Measurements from ENCODE around the gene RSPH6A.

RSPH6A gene

DNA sequence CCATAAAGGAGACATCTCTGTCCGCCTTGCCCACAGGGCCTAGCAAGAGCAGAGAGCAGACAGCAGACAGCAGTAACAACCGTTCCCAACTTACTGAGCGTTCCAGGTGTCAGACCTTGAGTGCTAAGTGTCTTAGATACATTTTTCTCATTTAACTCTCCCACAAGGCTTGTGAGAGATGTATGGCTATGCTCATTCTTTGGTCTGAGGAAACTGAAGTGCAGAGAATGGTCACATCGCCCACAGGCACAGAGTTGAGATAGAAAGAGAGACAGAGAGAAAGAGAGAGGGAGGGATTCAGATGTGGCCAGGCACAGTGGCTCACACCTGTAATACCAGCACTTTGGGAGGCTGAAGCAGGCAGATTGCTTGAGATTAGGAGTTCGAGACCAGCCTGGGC lies 67.6 kb downstream of the RSPH6A start:
- no peak for DNase-seq (ENCODE audit: low read depth)
- TF ChIP-seq, protein P1, sequence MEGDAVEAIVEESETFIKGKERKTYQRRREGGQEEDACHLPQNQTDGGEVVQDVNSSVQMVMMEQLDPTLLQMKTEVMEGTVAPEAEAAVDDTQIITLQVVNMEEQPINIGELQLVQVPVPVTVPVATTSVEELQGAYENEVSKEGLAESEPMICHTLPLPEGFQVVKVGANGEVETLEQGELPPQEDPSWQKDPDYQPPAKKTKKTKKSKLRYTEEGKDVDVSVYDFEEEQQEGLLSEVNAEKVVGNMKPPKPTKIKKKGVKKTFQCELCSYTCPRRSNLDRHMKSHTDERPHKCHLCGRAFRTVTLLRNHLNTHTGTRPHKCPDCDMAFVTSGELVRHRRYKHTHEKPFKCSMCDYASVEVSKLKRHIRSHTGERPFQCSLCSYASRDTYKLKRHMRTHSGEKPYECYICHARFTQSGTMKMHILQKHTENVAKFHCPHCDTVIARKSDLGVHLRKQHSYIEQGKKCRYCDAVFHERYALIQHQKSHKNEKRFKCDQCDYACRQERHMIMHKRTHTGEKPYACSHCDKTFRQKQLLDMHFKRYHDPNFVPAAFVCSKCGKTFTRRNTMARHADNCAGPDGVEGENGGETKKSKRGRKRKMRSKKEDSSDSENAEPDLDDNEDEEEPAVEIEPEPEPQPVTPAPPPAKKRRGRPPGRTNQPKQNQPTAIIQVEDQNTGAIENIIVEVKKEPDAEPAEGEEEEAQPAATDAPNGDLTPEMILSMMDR (IDR thresholded peaks at IDR 0.05; ENCODE audit: low read length, missing control alignments) = no peak
- no peak overlapping the region for H3K4me3 ChIP-seq (replicated peaks; ENCODE audit: low read depth, low read length)

- TF ChIP-seq, protein P1 (IDR thresholded peaks at IDR 0.05; ENCODE audit: low read length, missing control alignments) = no peak
Measured at GRCh38 chr19:45746866-45747265, 68.2 kb downstream of the RSPH6A start.

More at GRCh38 chr19:45746866-45747265, 68.2 kb downstream of the RSPH6A start:
- no peak overlapping the region for H3K4me3 ChIP-seq (replicated peaks; ENCODE audit: low read depth, low read length)
- no peak for DNase-seq (ENCODE audit: low read depth)

Measured in fibroblast of pulmonary artery (primary cell).